Suprapubic skin (tissue), 4 donors: ENCODE data around the gene YEATS4. TPM values are rescaled to one million over a fixed set of nuclear protein-coding genes. Genes with fewer than 3 reads are reported as not detected.

Experiments used
- DNase-seq, 2 donors: peaks; one replicate each; pipeline ENCODE4 v3.0.0-alpha.2; 2019; ENCODE audit warnings: low spot score in 2 of 2
- H3K27ac ChIP-seq: fragments of 200-600 bp; sonication (generic); one replicate; pipeline ENCODE4 v1.5.1; 2019
- H3K27me3 ChIP-seq: fragments of 200-600 bp; sonication (generic); one replicate; pipeline ENCODE4 v1.5.1; 2019
- H3K36me3 ChIP-seq: fragments of 200-600 bp; sonication (generic); one replicate; pipeline ENCODE4 v1.5.1; 2019
- H3K4me1 ChIP-seq: fragments of 200-600 bp; sonication (generic); one replicate; pipeline ENCODE4 v1.5.1; 2019
- H3K4me3 ChIP-seq: fragments of 200-600 bp; sonication (generic); one replicate; pipeline ENCODE4 v1.5.1; 2019; ENCODE audit warnings: mild to moderate bottlenecking
- H3K9me3 ChIP-seq: fragments of 200-600 bp; sonication (generic); one replicate; pipeline ENCODE4 v1.5.1; 2019
- CTCF ChIP-seq, 2 donors: fragments of 200-600 bp in 1 of 2; fragments of 450-650 bp in 1 of 2; sonication (generic) in 1 of 2; IDR thresholded peaks; one replicate each; pipeline ENCODE4 v1.5.1; 2016 to 2019; ENCODE audit warnings: antibody characterized with exemption in 2 of 2, mild to moderate bottlenecking in 1 of 2, moderate library complexity in 1 of 2
- EP300 ChIP-seq: sonication (generic); formaldehyde crosslinking; IDR thresholded peaks from one replicate; pipeline ENCODE4 v1.6.1; 2017; ENCODE audit warnings: antibody characterized with exemption
- POLR2A ChIP-seq, 2 donors: fragments of 450-650 bp; IDR thresholded peaks; one replicate each; pipeline ENCODE4 v1.6.1; 2017; ENCODE audit warnings: antibody characterized with exemption in 2 of 2, mild to moderate bottlenecking in 2 of 2, moderate library complexity in 2 of 2
- POLR2AphosphoS5 ChIP-seq, 3 donors: sonication (generic); formaldehyde crosslinking; IDR thresholded peaks; one replicate each; pipeline ENCODE4 v1.6.1; 2017; ENCODE audit warnings: antibody characterized with exemption in 3 of 3
- WGBS: methylation state at CpG from one replicate; pipeline ENCODE4 v1.1.5; 2018; 5-methylcytosine and 5-hydroxymethylcytosine counted together
- total RNA-seq, 4 donors: library from RNA; depleted of rRNA; stranded (reverse); fragments of >200 nt; gene quantifications; one replicate each; pipeline ENCODE4 v1.1.0, GENCODE V29; 2016

The YEATS4 gene
- total RNA-seq, 4 donors from 2014 or later = 12.4 to 19.5 (median 14.2) TPM

GRCh38 chr12:69425417-69425816, 65.9 kb downstream of the YEATS4 start:
- Histone ChIP-seq H3K27ac (no peak overlapping the region), H3K27me3 (no peaks in the 10 kb centered on the region), H3K36me3 (no peaks in the 10 kb centered on the region), H3K9me3 (no peaks in the 10 kb centered on the region), H3K4me3 (no peak overlapping the region), H3K4me1 (no peaks in the 10 kb centered on the region)
- no peak for TF ChIP-seq POLR2A (IDR thresholded peaks at IDR 0.05)
- TF ChIP-seq EP300 = no peak
- TF ChIP-seq POLR2AphosphoS5 (IDR thresholded peaks at IDR 0.05) = no peak
- no peak for TF ChIP-seq CTCF (IDR thresholded peaks at IDR 0.05)
- no peak for DNase-seq
- 88% methylated on average over 2 of the region's 3 CpGs for WGBS

GRCh38 chr12:69428351-69429073, 69.0 kb downstream of the YEATS4 start:
- Histone ChIP-seq H3K9me3 (no peaks in the 10 kb centered on the region), H3K27ac (no peak overlapping the region), H3K4me1 (no peaks in the 10 kb centered on the region), H3K4me3 (no peak overlapping the region), H3K36me3 (no peaks in the 10 kb centered on the region), H3K27me3 (no peaks in the 10 kb centered on the region)
- no peak for DNase-seq
- WGBS = 88% methylated on average over 7 of the region's 7 CpGs
- TF ChIP-seq POLR2AphosphoS5 (IDR thresholded peaks at IDR 0.05) (no peak), POLR2A (IDR thresholded peaks at IDR 0.05) (no peak), CTCF (IDR thresholded peaks at IDR 0.05) (no peak), EP300 (no peak)

GRCh38 chr12:69430942-69431590, 71.5 kb downstream of the YEATS4 start:
- no peak for TF ChIP-seq EP300
- TF ChIP-seq POLR2AphosphoS5 (IDR thresholded peaks at IDR 0.05) = no peak
- TF ChIP-seq POLR2A (IDR thresholded peaks at IDR 0.05) = no peak
- no peak for TF ChIP-seq CTCF (IDR thresholded peaks at IDR 0.05)
- Histone ChIP-seq H3K9me3 (no peaks in the 10 kb centered on the region), H3K4me3 (no peak overlapping the region), H3K4me1 (no peaks in the 10 kb centered on the region), H3K27ac (no peak overlapping the region), H3K27me3 (no peaks in the 10 kb centered on the region), H3K36me3 (no peaks in the 10 kb centered on the region)
- no peak for DNase-seq
- 90% methylated on average over 8 of the region's 8 CpGs for WGBS

- H3K4me1 ChIP-seq = no peaks in the 10 kb centered on the region
- DNase-seq = no peak
- TF ChIP-seq POLR2AphosphoS5 (IDR thresholded peaks at IDR 0.05) (no peak), CTCF (IDR thresholded peaks at IDR 0.05) (no peak), EP300 (no peak), POLR2A (IDR thresholded peaks at IDR 0.05) (no peak)
- H3K27me3 ChIP-seq = no peaks in the 10 kb centered on the region
- no peaks in the 10 kb centered on the region for H3K9me3 ChIP-seq
- WGBS = 86% methylated on average over 8 of the region's 8 CpGs
- no peak overlapping the region for H3K27ac ChIP-seq
- H3K4me3 ChIP-seq = no peak overlapping the region
- no peaks in the 10 kb centered on the region for H3K36me3 ChIP-seq
Measured at GRCh38 chr12:69431591-69432222, 72.2 kb downstream of the YEATS4 start.

- WGBS = 89% methylated on average over 3 of the region's 3 CpGs
- Histone ChIP-seq H3K4me1 (no peaks in the 10 kb centered on the region), H3K27ac (no peak overlapping the region), H3K9me3 (no peaks in the 10 kb centered on the region), H3K36me3 (no peaks in the 10 kb centered on the region), H3K27me3 (no peaks in the 10 kb centered on the region), H3K4me3 (no peak overlapping the region)
- no peak for DNase-seq
- TF ChIP-seq EP300 (no peak), CTCF (IDR thresholded peaks at IDR 0.05) (no peak), POLR2AphosphoS5 (IDR thresholded peaks at IDR 0.05) (no peak), POLR2A (IDR thresholded peaks at IDR 0.05) (no peak)
Measured at GRCh38 chr12:69433653-69434052, 74.1 kb downstream of the YEATS4 start.
